ENCODE data around the gene TPP2. TPM values are rescaled to one million over a fixed set of nuclear protein-coding genes. Genes with fewer than 3 reads are reported as not detected.

Gene TPP2
- total RNA-seq, 4 donors from 2014 or later = 38.5 to 45.5 (median 42.3) TPM

- TF ChIP-seq CTCF (IDR thresholded peaks at IDR 0.05) = no peak
- DNase-seq (ENCODE audit: low spot score) (no peak), ATAC-seq (ENCODE audit: low FRiP score) (no peak)
Measured at GRCh38 chr13:102667023-102667422, 70.2 kb downstream of the TPP2 start.

- ATAC-seq (ENCODE audit: low FRiP score) (no peak), DNase-seq (ENCODE audit: low spot score) (no peak)
- no peak for TF ChIP-seq CTCF (IDR thresholded peaks at IDR 0.05)
Measured at GRCh38 chr13:102667911-102668310, 71.1 kb downstream of the TPP2 start.

- TF ChIP-seq CTCF (IDR thresholded peaks at IDR 0.05) = no peak
- no peak for ATAC-seq (ENCODE audit: low FRiP score)
- no peak for DNase-seq (ENCODE audit: low spot score)
Measured at GRCh38 chr13:102670130-102670529, 73.3 kb downstream of the TPP2 start.

- TF ChIP-seq CTCF (IDR thresholded peaks at IDR 0.05) = no peak
- DNase-seq (ENCODE audit: low spot score) (no peak), ATAC-seq (ENCODE audit: low FRiP score) (no peak)
Measured at GRCh38 chr13:102675115-102675514, 78.3 kb downstream of the TPP2 start.

GRCh38 chr13:102677122-102677521 lies 80.3 kb downstream of the TPP2 start:
- no peak for DNase-seq (ENCODE audit: low spot score)
- no peak for TF ChIP-seq CTCF (IDR thresholded peaks at IDR 0.05)
- no peak for ATAC-seq (ENCODE audit: low FRiP score)

GRCh38 chr13:102678339-102679107 lies 81.7 kb downstream of the TPP2 start:
- DNase-seq (ENCODE audit: low spot score) (no peak), ATAC-seq (ENCODE audit: low FRiP score) (no peak)
- no peak for TF ChIP-seq CTCF (IDR thresholded peaks at IDR 0.05)

GRCh38 chr13:102679449-102680132 lies 82.8 kb downstream of the TPP2 start:
- DNase-seq (ENCODE audit: low spot score) = no peak
- TF ChIP-seq CTCF (IDR thresholded peaks at IDR 0.05) = no peak
- no peak for ATAC-seq (ENCODE audit: low FRiP score)
